ENCODE data around the gene SMIM12.

Gene SMIM12

DNA sequence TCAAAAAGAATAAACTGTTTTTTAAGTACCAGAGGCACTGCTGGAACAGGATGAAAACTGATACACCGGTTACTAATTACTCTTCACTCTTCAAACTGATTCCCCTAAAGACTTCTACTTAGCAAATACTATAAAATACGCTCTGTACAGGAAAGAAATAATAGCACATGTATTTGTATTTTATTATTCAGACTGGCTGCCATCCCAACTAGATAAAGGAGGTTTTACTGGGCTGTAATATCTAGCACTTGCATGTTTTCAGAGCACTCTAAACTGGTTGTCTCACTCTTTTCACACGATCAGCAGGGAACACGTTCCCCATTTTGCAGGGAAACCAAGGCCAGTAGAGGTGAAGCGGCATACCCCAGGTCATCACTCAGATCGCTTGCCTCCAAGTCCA is 9.2 kb downstream of the SMIM12 start:
- TF ChIP-seq, protein P1, sequence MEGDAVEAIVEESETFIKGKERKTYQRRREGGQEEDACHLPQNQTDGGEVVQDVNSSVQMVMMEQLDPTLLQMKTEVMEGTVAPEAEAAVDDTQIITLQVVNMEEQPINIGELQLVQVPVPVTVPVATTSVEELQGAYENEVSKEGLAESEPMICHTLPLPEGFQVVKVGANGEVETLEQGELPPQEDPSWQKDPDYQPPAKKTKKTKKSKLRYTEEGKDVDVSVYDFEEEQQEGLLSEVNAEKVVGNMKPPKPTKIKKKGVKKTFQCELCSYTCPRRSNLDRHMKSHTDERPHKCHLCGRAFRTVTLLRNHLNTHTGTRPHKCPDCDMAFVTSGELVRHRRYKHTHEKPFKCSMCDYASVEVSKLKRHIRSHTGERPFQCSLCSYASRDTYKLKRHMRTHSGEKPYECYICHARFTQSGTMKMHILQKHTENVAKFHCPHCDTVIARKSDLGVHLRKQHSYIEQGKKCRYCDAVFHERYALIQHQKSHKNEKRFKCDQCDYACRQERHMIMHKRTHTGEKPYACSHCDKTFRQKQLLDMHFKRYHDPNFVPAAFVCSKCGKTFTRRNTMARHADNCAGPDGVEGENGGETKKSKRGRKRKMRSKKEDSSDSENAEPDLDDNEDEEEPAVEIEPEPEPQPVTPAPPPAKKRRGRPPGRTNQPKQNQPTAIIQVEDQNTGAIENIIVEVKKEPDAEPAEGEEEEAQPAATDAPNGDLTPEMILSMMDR (conservative IDR thresholded peaks at IDR 0.05; ENCODE audit: low read depth, low read length) = no peak
- no peaks in the 10 kb centered on the region for H3K27me3 ChIP-seq (ENCODE audit: insufficient read depth, low read depth)
- H3K9ac ChIP-seq = no peak overlapping the region
- H3K4me1 ChIP-seq (ENCODE audit: low read depth, poor library complexity, severe bottlenecking) = no peaks in the 10 kb centered on the region
- no peak overlapping the region for H3K27ac ChIP-seq
- H3K4me3 ChIP-seq (IDR thresholded peaks at IDR 0.05; ENCODE audit: insufficient read depth, low read depth, low read length) = no peak overlapping the region
- H3K4me2 ChIP-seq = no peak overlapping the region
- H3K79me2 ChIP-seq (ENCODE audit: insufficient read depth, low read depth) = no peaks in the 10 kb centered on the region
- no peaks in the 10 kb centered on the region for H4K20me1 ChIP-seq (ENCODE audit: insufficient read depth)
- no peak overlapping the region for H2AFZ ChIP-seq (ENCODE audit: low read depth)
- H3K36me3 ChIP-seq (ENCODE audit: insufficient read depth) = 0 out of 2 replicates have a peak, but pooled peaks cover 3% of the 10 kb centered on the region

DNA sequence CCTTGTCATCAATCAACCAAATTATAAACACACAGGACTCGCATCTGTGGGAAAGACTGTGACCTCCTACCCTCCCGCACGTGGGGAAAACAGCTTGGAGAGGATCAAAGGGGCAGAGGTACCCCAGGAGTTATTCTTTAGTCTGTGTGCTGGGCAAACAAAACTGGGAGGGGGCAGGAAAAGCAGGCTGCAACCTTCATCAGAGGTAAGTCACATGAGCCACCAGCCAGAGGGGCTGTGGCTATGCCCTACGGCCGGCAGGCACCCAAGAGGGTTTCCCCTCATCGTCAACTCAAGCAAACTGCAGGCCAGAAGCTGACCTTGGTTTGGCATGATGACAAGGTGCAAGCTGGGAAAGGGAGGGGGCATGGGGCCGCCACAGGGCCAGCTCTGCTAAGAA is 12.5 kb downstream of the SMIM12 start:
- H3K27me3 ChIP-seq (ENCODE audit: insufficient read depth, low read depth) = no peaks in the 10 kb centered on the region
- TF ChIP-seq, protein P1 (conservative IDR thresholded peaks at IDR 0.05; ENCODE audit: low read depth, low read length) = no peak
- H3K36me3 ChIP-seq (ENCODE audit: insufficient read depth) = no peaks in the 10 kb centered on the region
- H3K27ac ChIP-seq = no peak overlapping the region
- no peak overlapping the region for H3K4me3 ChIP-seq (IDR thresholded peaks at IDR 0.05; ENCODE audit: insufficient read depth, low read depth, low read length)
- no peaks in the 10 kb centered on the region for H3K79me2 ChIP-seq (ENCODE audit: insufficient read depth, low read depth)
- H4K20me1 ChIP-seq (ENCODE audit: insufficient read depth) = no peaks in the 10 kb centered on the region
- no peak overlapping the region for H3K9ac ChIP-seq
- H3K4me2 ChIP-seq = no peak overlapping the region
- H3K4me1 ChIP-seq (ENCODE audit: low read depth, poor library complexity, severe bottlenecking) = no peaks in the 10 kb centered on the region
- H2AFZ ChIP-seq (ENCODE audit: low read depth) = no peak overlapping the region

DNA sequence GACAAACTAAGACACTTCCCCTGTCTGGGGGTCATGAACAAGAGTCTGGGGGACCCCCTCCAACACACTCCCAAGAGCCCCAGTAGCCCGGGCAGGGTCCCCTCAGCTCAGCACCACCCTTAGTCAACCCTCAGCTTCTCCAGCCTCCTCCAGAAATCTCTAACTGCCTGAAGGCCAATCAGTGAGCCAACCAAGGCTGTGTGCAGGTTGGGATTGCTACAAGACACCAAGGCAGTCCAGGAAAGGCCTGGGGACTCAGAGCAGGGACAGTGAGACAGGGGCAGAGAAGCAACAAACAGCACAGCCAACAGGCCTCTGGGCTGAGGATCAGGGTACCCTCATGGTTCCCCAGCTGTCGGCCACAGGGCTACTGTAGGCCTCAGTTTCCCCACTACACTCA is 13.3 kb downstream of the SMIM12 start:
- Histone ChIP-seq H2AFZ (ENCODE audit: low read depth) (no peak overlapping the region), H3K4me1 (ENCODE audit: low read depth, poor library complexity, severe bottlenecking) (no peaks in the 10 kb centered on the region), H3K27ac (no peak overlapping the region), H3K4me3 (IDR thresholded peaks at IDR 0.05; ENCODE audit: insufficient read depth, low read depth, low read length) (no peak overlapping the region), H3K9ac (no peak overlapping the region), H3K4me2 (no peak overlapping the region), H4K20me1 (ENCODE audit: insufficient read depth) (no peaks in the 10 kb centered on the region), H3K27me3 (ENCODE audit: insufficient read depth, low read depth) (no peaks in the 10 kb centered on the region), H3K79me2 (ENCODE audit: insufficient read depth, low read depth) (no peaks in the 10 kb centered on the region), H3K36me3 (ENCODE audit: insufficient read depth) (no peaks in the 10 kb centered on the region)
- TF ChIP-seq, protein P1 (conservative IDR thresholded peaks at IDR 0.05; ENCODE audit: low read depth, low read length) = no peak

DNA sequence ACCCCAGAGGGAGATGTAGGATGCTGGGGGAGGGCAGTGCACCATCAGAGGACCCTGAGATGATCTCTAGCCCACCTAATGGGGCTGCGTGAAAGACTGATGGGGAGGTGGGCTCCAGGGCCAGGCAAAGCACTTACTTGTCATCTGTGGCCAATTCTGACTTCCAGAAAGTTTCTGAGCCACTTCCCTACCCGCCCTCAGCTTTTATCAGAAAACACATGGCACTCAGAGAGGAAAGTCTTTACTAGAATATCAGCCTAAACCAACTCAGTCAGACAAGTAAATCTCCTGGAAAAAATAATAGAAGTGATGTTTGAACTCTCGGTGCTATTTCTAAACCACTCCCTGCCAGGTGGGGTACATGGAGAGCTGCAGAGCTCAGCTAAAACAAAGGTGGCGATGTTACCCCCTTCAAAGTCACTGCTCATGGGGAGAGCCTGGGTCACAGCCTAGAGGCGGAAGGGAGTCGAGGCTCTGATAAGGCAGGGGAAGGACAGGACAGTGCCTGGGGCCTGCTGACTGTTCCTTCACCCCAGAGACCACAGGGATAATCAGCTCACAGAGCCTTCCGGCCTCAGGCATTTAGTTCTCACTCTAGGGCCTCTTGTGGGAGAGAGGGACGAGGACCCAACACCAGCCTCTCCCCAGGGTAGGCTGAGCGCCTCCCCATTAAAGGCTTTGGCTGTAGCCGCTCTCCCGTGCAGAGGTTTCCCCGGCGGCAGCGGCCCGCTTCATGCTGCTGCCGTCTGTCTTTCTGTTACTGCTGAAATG is 14.2 kb downstream of the SMIM12 start:
- no peak overlapping the region for H3K4me3 ChIP-seq (IDR thresholded peaks at IDR 0.05; ENCODE audit: insufficient read depth, low read depth, low read length)
- H3K27ac ChIP-seq = no peak overlapping the region
- H3K27me3 ChIP-seq (ENCODE audit: insufficient read depth, low read depth) = no peaks in the 10 kb centered on the region
- H3K36me3 ChIP-seq (ENCODE audit: insufficient read depth) = no peaks in the 10 kb centered on the region
- H3K9ac ChIP-seq = no peak overlapping the region
- H4K20me1 ChIP-seq (ENCODE audit: insufficient read depth) = no peaks in the 10 kb centered on the region
- H3K4me2 ChIP-seq = no peak overlapping the region
- no peak overlapping the region for H2AFZ ChIP-seq (ENCODE audit: low read depth)
- no peaks in the 10 kb centered on the region for H3K79me2 ChIP-seq (ENCODE audit: insufficient read depth, low read depth)
- TF ChIP-seq, protein P1 (conservative IDR thresholded peaks at IDR 0.05; ENCODE audit: low read depth, low read length) = no peak
- no peaks in the 10 kb centered on the region for H3K4me1 ChIP-seq (ENCODE audit: low read depth, poor library complexity, severe bottlenecking)

Data from KMS-11 (cell line).